GM18505 (cell line): Measurements from ENCODE around the gene GTPBP6.
"Not testable (repeated sequence)": the region's sequence is repeated elsewhere in the genome, so short reads cannot be mapped to it uniquely, and the experiment has no call there.

Experiments used
- ATAC-seq: cut with Tn5 transposase; IDR thresholded peaks from one replicate; pipeline ENCODE4 v1.9.1; 2021; ENCODE audit not compliant: unreplicated experiment
- POLR2A ChIP-seq: IDR thresholded peaks from 4 replicates; pipeline ENCODE4 v1.6.1; 2011; ENCODE audit warnings: borderline replicate concordance; ENCODE audit not compliant: insufficient read depth, insufficient read length; ENCODE audit errors: extremely low read depth

GTPBP6 gene

GRCh38 chrX:327660-328126 is 9.1 kb upstream of the GTPBP6 start:
- no peak for TF ChIP-seq POLR2A

GRCh38 chrX:324664-325063 is 6.1 kb upstream of the GTPBP6 start:
- ATAC-seq = not testable (repeated sequence)

More at GRCh38 chrX:327660-328126, 9.1 kb upstream of the GTPBP6 start:
- no peak for ATAC-seq

GRCh38 chrX:323721-324628 is 5.4 kb upstream of the GTPBP6 start:
- ATAC-seq = no peak
- TF ChIP-seq POLR2A = no peak

- no peak for ATAC-seq
- no peak for TF ChIP-seq POLR2A
Observed at GRCh38 chrX:320126-320783, 1.7 kb upstream of the GTPBP6 start.

- TF ChIP-seq POLR2A = no peak
- no peak for ATAC-seq
Observed at GRCh38 chrX:319579-320125, 1.1 kb upstream of the GTPBP6 start.

- TF ChIP-seq POLR2A = peak; percentile 67
- ATAC-seq = peak; percentile 51
Observed at GRCh38 chrX:318068-318738, 393 bp downstream of the GTPBP6 start.

GRCh38 chrX:317424-318067 is 1.1 kb downstream of the GTPBP6 start:
- no peak for TF ChIP-seq POLR2A

GRCh38 chrX:316351-317325 is 2.0 kb downstream of the GTPBP6 start:
- no peak for TF ChIP-seq POLR2A
- ATAC-seq = no peak

More at GRCh38 chrX:317424-318067, 1.1 kb downstream of the GTPBP6 start:
- no peak for ATAC-seq

GRCh38 chrX:314781-315595 is 3.6 kb downstream of the GTPBP6 start:
- ATAC-seq = no peak

GRCh38 chrX:314049-314448 is 4.5 kb downstream of the GTPBP6 start:
- ATAC-seq = no peak
- no peak for TF ChIP-seq POLR2A

More at GRCh38 chrX:314781-315595, 3.6 kb downstream of the GTPBP6 start:
- TF ChIP-seq POLR2A = no peak

GRCh38 chrX:313546-313945 is 5.0 kb downstream of the GTPBP6 start:
- ATAC-seq = no peak
- TF ChIP-seq POLR2A = no peak
